Karpas-422 (cell line): ENCODE results near the gene CLEC18B. TPM values are rescaled to one million over a fixed set of nuclear protein-coding genes. Genes with fewer than 3 reads are reported as not detected.
"Not testable (repeated sequence)": the region's sequence is repeated elsewhere in the genome, so short reads cannot be mapped to it uniquely, and the experiment has no call there.

Experiments
- DNase-seq: peaks from one replicate; pipeline ENCODE4 v3.0.0-alpha.2; 2015
- H2AFZ ChIP-seq: fragments of 200-600 bp; sonication (generic); 2 replicates; pipeline ENCODE4 v1.6.1; 2014; ENCODE audit warnings: antibody characterized with exemption, low read length, mixed read lengths
- H3K27ac ChIP-seq: fragments of 200-600 bp; sonication (generic); 2 replicates; pipeline ENCODE4 v1.5.1; 2014; ENCODE audit warnings: mild to moderate bottlenecking, low read length, moderate library complexity
- H3K27me3 ChIP-seq: fragments of 200-600 bp; sonication (generic); 2 replicates; pipeline ENCODE4 v1.6.1; 2014; ENCODE audit warnings: low read length, mixed read lengths
- H3K36me3 ChIP-seq: fragments of 200-600 bp; sonication (generic); 2 replicates; pipeline ENCODE4 v1.6.1; 2014; ENCODE audit warnings: low read length, mixed read lengths; ENCODE audit not compliant: insufficient read depth
- H3K4me1 ChIP-seq: fragments of 200-600 bp; sonication (generic); 2 replicates; pipeline ENCODE4 v1.6.1; 2014; ENCODE audit warnings: mild to moderate bottlenecking, low read length, mixed read lengths
- H3K4me2 ChIP-seq: fragments of 200-600 bp; sonication (generic); 2 replicates; pipeline ENCODE4 v1.6.1; 2014; ENCODE audit warnings: low read length, low read depth, mild to moderate bottlenecking; ENCODE audit not compliant: poor library complexity, severe bottlenecking
- H3K4me3 ChIP-seq: fragments of 200-600 bp; sonication (generic); 2 replicates; pipeline ENCODE4 v1.5.1; 2014; ENCODE audit warnings: mild to moderate bottlenecking, antibody characterized with exemption, low read length, mixed read lengths
- H3K79me2 ChIP-seq: fragments of 200-600 bp; sonication (generic); 2 replicates; pipeline ENCODE4 v1.6.1; 2014; ENCODE audit warnings: mild to moderate bottlenecking, low read length, mixed read lengths
- H3K9ac ChIP-seq: fragments of 200-600 bp; sonication (generic); 2 replicates; pipeline ENCODE4 v1.6.0; 2014; ENCODE audit warnings: low read length
- H3K9me2 ChIP-seq: fragments of 200-600 bp; sonication (generic), shearing (Covaris generic); replicated peaks from 2 replicates; pipeline ENCODE4 v1.6.0; 2014; ENCODE audit warnings: mild to moderate bottlenecking, low read length, moderate library complexity; ENCODE audit not compliant: insufficient read depth
- H3K9me3 ChIP-seq: fragments of 300-700, 200-600 bp; sonication (generic); 2 replicates; pipeline ENCODE4 v1.6.1; 2014; ENCODE audit warnings: low read length, mixed read lengths
- H4K20me1 ChIP-seq: fragments of 200-600 bp; sonication (generic); 2 replicates; pipeline ENCODE4 v1.6.1; 2014; ENCODE audit warnings: mild to moderate bottlenecking, antibody characterized with exemption, low read length, low read depth; ENCODE audit not compliant: insufficient read depth
- total RNA-seq: library from RNA; depleted of rRNA; stranded (reverse); fragments of >200 nt; shearing (Covaris generic); gene quantifications from 2 replicates; pipeline ENCODE4 v1.2.3, GENCODE V29; 2014; ENCODE audit warnings: low replicate concordance

The CLEC18B gene
- total RNA-seq, 1 experiment from 2014 or later: 4.5 TPM

DNA sequence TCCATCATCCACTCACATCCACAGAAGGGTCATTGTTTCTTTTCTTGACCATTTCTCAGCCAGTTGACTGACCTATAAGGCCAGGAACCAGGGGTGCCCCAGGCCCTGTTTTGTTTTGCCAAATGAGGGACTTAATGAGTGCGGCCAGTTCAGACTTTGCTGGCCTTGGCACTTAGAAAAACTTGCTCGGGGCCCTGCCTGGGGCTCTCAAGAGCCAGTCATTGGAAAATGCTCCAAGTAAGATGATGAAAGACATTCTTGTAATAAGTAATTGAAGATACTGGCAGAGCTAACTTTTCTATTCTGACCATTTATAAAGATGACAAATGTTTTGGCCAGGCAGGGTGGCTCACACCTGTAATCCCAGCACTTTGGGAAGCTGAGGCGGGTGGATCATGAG is 29.0 kb upstream of the CLEC18B start:
- H3K27me3 ChIP-seq: no peaks in the 10 kb centered on the region
- H3K4me3 ChIP-seq: no peak overlapping the region
- H3K9me3 ChIP-seq: no peaks in the 10 kb centered on the region
- no peaks in the 10 kb centered on the region for H3K9me2 ChIP-seq
- DNase-seq: no peak
- H4K20me1 ChIP-seq: no peaks in the 10 kb centered on the region
- no peaks in the 10 kb centered on the region for H3K36me3 ChIP-seq
- no peak overlapping the region for H3K27ac ChIP-seq
- H2AFZ ChIP-seq: no peak overlapping the region
- no peak overlapping the region for H3K4me2 ChIP-seq
- no peaks in the 10 kb centered on the region for H3K79me2 ChIP-seq
- no peak overlapping the region for H3K9ac ChIP-seq
- no peaks in the 10 kb centered on the region for H3K4me1 ChIP-seq

DNA sequence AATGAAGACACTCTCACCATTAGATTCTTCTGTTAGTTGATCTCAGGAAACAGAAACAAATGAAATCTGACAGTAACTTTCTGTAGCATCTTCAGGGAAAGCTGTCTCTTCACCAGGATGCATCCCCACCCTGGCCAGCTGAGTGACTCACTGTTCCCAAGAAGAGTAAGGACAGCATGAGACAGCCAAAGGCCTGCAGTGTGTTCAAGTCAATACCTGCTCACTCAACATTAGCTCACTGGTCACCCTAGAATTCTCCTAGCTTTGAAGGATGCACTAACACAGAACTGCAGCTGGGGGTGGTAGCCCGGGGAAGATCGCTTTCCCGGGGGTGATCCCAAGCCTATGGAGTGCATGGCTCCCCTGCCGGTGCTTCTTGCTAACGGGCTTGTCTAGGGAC is 28.2 kb upstream of the CLEC18B start:
- no peaks in the 10 kb centered on the region for H3K36me3 ChIP-seq
- H2AFZ ChIP-seq: no peak overlapping the region
- H3K4me1 ChIP-seq: no peaks in the 10 kb centered on the region
- H3K4me3 ChIP-seq: no peak overlapping the region
- no peak overlapping the region for H3K27ac ChIP-seq
- no peak overlapping the region for H3K9ac ChIP-seq
- no peaks in the 10 kb centered on the region for H3K27me3 ChIP-seq
- H3K9me3 ChIP-seq: no peaks in the 10 kb centered on the region
- no peak for DNase-seq
- H4K20me1 ChIP-seq: no peaks in the 10 kb centered on the region
- no peaks in the 10 kb centered on the region for H3K9me2 ChIP-seq
- H3K4me2 ChIP-seq: no peak overlapping the region
- no peaks in the 10 kb centered on the region for H3K79me2 ChIP-seq

DNA sequence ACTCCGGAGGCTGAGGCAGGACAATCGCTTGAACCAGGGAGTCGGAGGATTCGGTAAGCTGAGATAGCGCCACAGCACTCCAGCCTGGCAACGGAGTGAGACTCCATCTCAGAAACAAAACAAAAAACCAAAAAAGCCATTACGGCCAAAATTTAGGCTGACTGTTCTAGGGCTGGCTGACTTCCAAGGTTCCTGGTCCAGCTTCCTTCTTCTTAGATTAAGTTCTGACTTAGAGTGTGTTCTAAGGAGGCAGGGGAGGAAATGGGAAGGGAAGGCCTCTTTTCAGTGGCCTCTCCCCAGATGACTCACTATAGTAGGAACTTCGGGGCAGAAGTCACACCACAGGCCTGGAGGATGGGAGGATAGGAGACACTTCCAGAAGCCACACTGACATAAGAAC is 27.7 kb upstream of the CLEC18B start:
- Histone ChIP-seq H3K9ac (no peak overlapping the region), H3K4me2 (no peak overlapping the region), H2AFZ (no peak overlapping the region)

DNA sequence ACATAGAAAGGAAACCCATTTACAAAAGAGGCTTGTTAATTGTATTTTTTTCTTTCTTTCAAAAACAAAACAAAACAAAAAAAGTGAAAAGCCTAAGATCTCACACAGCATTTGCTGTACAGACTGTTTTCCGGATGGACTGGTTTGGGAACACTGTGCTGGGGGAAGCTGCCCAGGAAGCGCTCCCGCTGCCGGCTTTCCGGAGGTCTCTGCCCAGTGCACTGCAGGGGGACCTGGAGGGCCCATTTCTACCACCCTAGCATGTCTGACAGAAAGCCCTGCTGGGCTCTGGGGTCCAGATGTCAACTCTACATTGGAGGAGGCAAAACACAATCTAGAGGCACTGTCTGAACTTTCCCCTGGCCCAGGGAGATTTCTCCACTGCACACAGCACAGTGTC is 26.3 kb upstream of the CLEC18B start:
- H3K36me3 ChIP-seq: no peaks in the 10 kb centered on the region
- H3K27me3 ChIP-seq: no peaks in the 10 kb centered on the region
- H3K4me3 ChIP-seq: no peak overlapping the region
- H3K9me2 ChIP-seq: no peaks in the 10 kb centered on the region
- no peak for DNase-seq
- no peak overlapping the region for H3K9ac ChIP-seq
- H3K4me1 ChIP-seq: no peaks in the 10 kb centered on the region
- no peaks in the 10 kb centered on the region for H4K20me1 ChIP-seq
- H2AFZ ChIP-seq: no peak overlapping the region
- H3K9me3 ChIP-seq: no peaks in the 10 kb centered on the region
- H3K27ac ChIP-seq: no peak overlapping the region
- H3K4me2 ChIP-seq: no peak overlapping the region
- H3K79me2 ChIP-seq: no peaks in the 10 kb centered on the region

More for the DNA sequence above, 27.7 kb upstream of the CLEC18B start:
- Histone ChIP-seq H3K9me2 (no peaks in the 10 kb centered on the region), H3K79me2 (no peaks in the 10 kb centered on the region), H3K4me3 (no peak overlapping the region), H3K4me1 (no peaks in the 10 kb centered on the region), H4K20me1 (no peaks in the 10 kb centered on the region), H3K36me3 (no peaks in the 10 kb centered on the region), H3K9me3 (no peaks in the 10 kb centered on the region), H3K27ac (no peak overlapping the region), H3K27me3 (no peaks in the 10 kb centered on the region)
- no peak for DNase-seq

DNA sequence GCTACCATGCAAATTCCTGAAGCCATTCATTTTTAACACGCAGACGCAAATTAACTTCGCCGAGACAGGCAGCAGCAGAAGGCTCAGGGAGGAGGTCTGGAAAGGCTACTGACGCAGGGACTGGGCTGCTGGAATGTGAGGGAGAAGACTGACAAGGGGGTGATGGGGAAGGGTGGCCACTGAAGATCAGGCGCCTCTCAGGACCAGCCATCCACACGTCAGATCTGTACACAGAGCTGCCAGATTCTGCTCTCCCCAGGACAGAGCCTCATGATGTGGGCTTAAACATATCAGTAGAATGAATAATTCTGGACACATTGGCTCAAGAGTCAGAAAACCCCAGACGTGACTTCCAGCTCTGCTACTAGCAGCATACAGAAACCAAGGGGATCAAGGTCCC is 25.6 kb upstream of the CLEC18B start:
- no peak overlapping the region for H3K4me2 ChIP-seq
- DNase-seq: no peak
- H3K27me3 ChIP-seq: no peaks in the 10 kb centered on the region
- no peaks in the 10 kb centered on the region for H3K9me2 ChIP-seq
- H3K4me3 ChIP-seq: no peak overlapping the region
- no peaks in the 10 kb centered on the region for H3K4me1 ChIP-seq
- H3K27ac ChIP-seq: no peak overlapping the region
- H2AFZ ChIP-seq: no peak overlapping the region
- no peaks in the 10 kb centered on the region for H3K9me3 ChIP-seq
- H3K79me2 ChIP-seq: no peaks in the 10 kb centered on the region
- no peaks in the 10 kb centered on the region for H4K20me1 ChIP-seq
- H3K9ac ChIP-seq: no peak overlapping the region
- H3K36me3 ChIP-seq: no peaks in the 10 kb centered on the region

DNA sequence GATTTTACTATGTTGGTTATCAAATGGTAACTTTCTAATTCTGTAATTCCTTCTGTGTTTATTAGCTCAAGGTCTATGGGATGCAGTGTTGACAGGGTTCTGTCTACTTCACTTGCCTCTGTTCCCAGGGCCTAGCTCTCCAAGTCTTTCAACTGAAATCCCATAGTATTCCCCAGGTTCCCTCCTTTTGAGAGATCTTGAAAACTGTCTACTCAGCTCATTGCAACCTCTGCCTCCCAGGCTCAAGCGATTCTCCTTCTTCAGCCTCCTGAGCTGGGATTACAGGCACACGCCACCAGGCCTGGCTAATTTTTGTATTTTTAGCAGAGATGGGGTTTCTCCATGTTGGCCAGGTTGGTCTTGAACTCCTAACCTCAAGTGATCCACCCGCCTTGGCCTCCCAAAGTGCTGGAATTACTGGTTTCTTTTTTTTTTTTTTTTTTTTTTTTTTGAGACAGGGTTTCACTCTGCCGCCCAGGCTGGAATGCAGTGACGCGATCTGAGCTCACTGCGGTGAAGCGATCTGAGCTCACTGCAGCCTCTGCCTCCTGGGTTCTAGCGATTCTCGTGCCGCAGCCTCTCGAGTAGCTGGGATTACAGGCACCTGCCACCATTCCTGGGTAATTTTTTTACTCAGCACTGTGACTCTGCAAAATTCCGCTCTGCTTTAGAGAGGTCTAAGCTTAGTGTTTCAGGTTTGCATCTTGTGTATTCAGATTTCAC is 22.5 kb upstream of the CLEC18B start:
- H4K20me1 ChIP-seq, H3K27me3 ChIP-seq, DNase-seq, H2AFZ ChIP-seq, H3K9ac ChIP-seq, H3K27ac ChIP-seq, H3K9me3 ChIP-seq, H3K9me2 ChIP-seq, H3K79me2 ChIP-seq, H3K36me3 ChIP-seq, H3K4me3 ChIP-seq, H3K4me1 ChIP-seq, H3K4me2 ChIP-seq: not testable (repeated sequence)

DNA sequence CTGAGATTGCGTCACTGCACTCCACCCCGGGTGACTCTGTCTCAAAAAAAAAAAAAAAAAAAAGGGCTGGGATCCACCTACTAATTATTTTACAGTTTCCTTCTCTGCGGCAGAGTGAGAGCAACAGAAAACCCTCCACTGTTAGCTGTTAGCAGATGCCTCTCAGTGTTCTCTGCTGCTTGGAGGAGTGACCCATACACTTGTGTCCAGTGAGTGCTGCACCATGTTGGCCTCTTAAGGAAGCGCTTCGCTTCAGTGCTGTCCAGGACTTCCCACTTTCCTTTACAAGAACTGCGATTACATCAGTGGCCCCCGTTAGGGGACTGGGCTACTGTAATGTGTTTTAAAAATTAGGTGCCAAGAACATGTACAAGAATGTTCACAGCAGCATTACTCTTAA is 18.4 kb upstream of the CLEC18B start:
- no peaks in the 10 kb centered on the region for H3K9me3 ChIP-seq
- no peaks in the 10 kb centered on the region for H3K27me3 ChIP-seq
- no peak overlapping the region for H3K4me2 ChIP-seq
- no peaks in the 10 kb centered on the region for H3K79me2 ChIP-seq
- no peaks in the 10 kb centered on the region for H3K36me3 ChIP-seq
- H4K20me1 ChIP-seq: no peaks in the 10 kb centered on the region
- H3K4me1 ChIP-seq: no peaks in the 10 kb centered on the region
- H2AFZ ChIP-seq: no peak overlapping the region
- DNase-seq: no peak
- H3K9ac ChIP-seq: no peak overlapping the region
- no peaks in the 10 kb centered on the region for H3K9me2 ChIP-seq
- no peak overlapping the region for H3K4me3 ChIP-seq
- H3K27ac ChIP-seq: no peak overlapping the region

DNA sequence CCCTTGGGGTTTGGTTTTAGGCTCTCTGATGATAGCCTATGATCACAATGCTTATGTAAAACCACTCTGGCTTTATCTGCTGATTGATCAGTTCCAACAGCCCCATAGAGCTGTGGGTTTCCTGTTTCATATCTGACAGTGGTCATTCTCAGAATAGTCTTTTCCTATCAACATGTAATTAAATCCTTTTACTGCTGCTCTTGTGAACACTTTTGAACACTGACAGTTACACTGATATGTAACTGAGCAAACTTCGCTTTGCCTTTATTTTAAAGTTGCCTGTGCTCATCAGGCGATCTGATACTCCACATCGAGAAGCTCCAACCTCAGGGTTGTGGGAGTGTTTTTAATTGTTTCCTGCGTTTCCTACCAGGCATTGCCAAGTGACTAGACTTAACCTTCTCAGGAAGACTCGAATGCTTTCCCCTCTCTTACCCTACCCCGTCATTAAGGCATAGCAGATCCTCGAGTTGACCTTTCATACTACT is 17.3 kb upstream of the CLEC18B start:
- no peak overlapping the region for H3K27ac ChIP-seq
- no peak for DNase-seq
- no peaks in the 10 kb centered on the region for H3K27me3 ChIP-seq
- H3K4me2 ChIP-seq: no peak overlapping the region
- no peaks in the 10 kb centered on the region for H3K9me2 ChIP-seq
- H3K4me1 ChIP-seq: no peaks in the 10 kb centered on the region
- H3K79me2 ChIP-seq: no peaks in the 10 kb centered on the region
- no peaks in the 10 kb centered on the region for H4K20me1 ChIP-seq
- H3K36me3 ChIP-seq: no peaks in the 10 kb centered on the region
- no peaks in the 10 kb centered on the region for H3K9me3 ChIP-seq
- no peak overlapping the region for H2AFZ ChIP-seq
- H3K4me3 ChIP-seq: no peak overlapping the region
- H3K9ac ChIP-seq: no peak overlapping the region
